GM18951 (cell line): ENCODE measurements around the gene SRPX2.

Source experiments
- POLR2A ChIP-seq: IDR thresholded peaks from 4 replicates; pipeline ENCODE4 v1.6.1; 2011; ENCODE audit warnings: mild to moderate bottlenecking; ENCODE audit not compliant: insufficient read length, insufficient read depth; ENCODE audit errors: extremely low read depth
- in situ Hi-C: fragments of 300-500 bp; cut with MboI; formaldehyde crosslinking; loops from one replicate; pipeline ENCODE4 v1.12.0; 2022; ENCODE audit warnings: low sequenced_read_pairs, mixed read lengths, inconsistent platforms; ENCODE audit not compliant: unreplicated experiment

Gene SRPX2

DNA sequence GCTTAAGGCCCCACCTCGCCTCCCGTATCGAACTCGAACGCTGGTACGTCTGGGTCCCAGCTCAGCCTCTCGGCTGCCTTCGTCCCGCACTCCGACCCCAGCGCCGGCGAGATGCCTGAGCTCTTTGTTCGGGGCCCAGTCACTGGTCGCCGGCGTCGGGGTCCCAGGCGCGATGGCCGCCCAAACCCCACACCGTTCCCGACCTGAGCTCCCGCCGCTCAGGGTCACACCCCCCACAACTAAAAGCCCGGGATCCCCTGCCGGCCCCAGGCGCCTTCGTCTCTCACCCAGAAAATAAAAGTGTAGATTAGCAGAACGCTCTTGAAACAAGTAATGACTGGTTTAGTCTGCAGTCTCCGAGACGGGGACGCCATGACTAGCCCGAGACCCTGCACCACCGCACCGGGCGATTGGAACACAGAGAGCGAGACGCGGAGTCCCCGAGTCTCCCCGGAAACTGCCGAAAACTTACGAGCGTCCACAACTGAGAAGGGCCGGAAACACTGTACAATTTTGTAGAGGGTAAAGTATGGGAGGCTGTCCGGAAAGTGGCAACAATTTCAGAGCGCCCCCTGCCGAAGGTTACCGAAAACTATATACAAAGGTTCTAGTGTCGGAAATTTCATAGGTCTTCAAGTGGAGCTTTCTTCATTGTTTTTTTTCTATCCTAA, 7.5 kb upstream of the SRPX2 start, which contains the start of gene TSPAN6:
Gene TSPAN6, minus strand, starts transcription at position 486 of the 671 bp plus-strand sequence. Its CDS starts 112 bp downstream, at position 374.
- in situ Hi-C loops = no loop called here
- TF ChIP-seq POLR2A = no peak

DNA sequence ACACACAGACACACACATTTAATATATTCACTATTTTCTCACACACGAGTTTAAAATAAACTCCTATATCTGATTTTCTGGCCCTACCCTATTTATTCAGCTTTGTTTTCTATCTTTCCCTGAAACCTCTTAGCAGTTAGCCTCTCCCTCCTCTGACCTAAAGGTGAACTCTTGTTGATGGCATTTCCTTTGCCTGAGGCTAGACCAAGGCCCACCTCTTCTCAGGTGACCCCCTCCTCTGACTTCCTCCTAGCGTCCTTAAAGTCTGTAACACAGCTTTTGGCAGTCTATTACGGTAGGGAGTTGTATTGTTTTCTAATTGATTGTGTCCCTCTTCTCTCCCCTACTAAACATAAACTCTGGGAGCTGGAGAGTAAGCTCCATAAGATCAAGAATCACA, 1.7 kb upstream of the SRPX2 start:
- TF ChIP-seq POLR2A = no peak
- in situ Hi-C loops = no loop called here

DNA sequence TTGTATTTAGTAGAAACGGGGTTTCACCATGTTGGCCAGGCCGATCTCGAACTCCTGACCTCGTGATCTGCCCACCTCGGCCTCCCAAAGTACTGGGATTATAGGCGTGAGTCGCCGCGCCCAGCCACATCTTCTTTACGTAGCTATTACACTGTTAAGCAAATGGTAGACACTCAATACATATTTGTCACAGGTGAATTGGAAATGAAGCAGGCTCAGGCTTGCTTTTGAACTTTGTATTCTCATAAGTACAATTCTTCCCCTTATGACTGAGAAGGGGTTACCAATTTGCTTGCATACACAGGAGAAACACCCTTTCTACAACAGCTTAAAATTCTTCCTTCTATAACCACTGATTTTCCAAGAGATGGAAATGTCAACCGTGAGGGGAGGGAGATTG, 787 bp upstream of the SRPX2 start:
- in situ Hi-C loops = no loop called here
- TF ChIP-seq POLR2A = no peak

DNA sequence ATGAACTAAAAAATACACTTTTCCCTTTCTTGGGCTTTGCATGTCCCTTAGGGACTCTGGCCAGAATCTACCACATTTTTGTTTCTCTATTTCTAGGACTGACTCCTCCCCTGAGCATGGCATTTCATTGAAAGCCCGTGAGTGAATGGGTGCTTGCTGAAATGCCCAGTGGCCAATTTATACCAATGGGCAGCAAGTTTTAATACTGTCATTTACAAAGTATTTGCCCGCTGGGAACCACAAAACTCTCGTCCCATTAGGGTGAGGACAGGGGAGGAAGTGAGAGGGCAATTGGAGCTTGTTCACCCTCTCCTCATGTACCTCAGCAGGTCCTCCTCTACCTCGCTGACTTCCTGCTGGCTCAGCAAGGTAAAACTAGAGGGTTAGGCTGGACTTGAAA, 1.1 kb downstream of the SRPX2 start:
- in situ Hi-C loops = no loop called here
- TF ChIP-seq POLR2A = no peak

DNA sequence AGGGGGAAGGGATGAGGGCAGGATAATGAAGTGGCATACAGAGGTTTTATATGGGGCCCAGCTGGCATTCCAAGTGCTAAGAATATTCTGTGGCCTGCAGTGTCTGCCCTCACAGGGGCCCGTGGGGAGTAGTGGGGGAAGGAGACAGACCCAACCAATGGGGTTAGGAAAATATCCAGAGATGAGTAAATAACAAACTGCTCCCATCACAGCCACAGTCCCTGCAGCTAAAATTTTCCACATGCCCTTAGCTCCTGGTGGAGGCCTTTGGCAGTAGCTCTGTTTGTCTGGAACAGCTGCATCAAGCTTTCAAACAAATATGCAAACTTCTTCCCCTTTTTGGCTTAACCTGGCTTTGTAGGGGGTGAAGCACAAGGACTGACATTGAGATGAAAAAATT, 3.1 kb downstream of the SRPX2 start:
- TF ChIP-seq POLR2A = no peak
- in situ Hi-C loops = no loop called here

DNA sequence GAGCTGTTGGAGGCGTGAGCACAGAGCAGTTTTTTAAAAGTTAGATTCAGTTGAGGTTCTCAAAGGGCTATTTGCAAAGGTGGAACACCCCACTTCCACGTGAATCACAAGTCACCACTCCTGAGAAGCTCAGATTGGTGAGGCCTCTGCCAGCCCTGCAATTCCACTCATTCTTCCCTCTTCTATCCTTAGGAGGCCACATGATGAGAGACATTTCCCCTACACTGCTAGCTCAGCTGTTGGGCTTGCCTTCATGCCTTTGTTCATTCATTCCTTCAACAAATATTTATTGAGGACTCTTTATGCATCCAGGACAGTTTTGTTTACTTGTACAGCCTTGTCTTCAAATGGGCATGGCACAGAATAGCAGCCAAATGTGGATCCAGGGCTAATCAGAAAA, 3.7 kb downstream of the SRPX2 start:
- no peak for TF ChIP-seq POLR2A
- in situ Hi-C loops = no loop called here

DNA sequence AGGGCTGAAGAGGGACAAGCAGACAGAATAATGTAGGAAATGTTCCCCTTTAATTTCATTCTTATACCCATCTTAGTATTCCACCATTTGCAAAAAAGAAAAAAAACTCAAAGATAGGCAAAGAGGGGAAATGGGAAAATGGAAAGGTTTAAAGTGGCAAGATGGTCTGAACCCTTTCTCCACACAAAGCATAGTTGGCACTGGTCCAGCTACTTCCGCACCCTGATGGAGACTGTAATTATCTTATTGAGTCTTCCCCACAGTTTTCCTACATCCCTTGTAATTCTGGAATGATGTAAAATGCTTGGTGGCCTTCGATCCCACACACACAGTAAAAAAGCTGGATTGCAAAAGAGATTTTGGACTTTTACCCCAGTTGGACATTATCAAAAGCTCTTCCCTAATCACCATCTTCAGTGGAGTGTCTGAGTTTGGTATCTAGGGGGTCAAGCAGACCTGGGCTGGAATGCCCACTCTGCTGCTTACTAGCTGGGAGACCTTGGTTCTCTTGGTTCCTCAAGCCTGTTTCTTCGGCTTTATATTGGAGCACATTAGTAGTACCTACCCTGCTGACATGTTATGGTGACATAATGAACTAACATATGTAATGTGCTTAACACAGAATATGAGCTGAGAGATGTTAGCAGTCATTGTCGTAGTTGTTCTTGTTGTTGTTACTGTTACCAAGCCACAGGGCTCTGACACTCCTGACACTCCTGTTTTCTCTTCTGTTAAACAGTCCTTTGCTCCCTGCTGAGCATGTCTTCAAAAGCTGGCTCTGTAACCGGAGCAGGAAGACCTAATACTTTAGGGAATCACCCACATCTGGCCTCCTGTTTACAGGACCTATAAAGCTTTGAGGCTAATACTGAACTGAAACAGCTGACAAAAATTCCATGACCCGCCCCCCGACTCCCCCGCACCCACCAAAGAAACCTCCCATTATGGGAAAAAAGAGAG, 4.7 kb downstream of the SRPX2 start:
- no peak for TF ChIP-seq POLR2A
- in situ Hi-C loops = no loop called here

DNA sequence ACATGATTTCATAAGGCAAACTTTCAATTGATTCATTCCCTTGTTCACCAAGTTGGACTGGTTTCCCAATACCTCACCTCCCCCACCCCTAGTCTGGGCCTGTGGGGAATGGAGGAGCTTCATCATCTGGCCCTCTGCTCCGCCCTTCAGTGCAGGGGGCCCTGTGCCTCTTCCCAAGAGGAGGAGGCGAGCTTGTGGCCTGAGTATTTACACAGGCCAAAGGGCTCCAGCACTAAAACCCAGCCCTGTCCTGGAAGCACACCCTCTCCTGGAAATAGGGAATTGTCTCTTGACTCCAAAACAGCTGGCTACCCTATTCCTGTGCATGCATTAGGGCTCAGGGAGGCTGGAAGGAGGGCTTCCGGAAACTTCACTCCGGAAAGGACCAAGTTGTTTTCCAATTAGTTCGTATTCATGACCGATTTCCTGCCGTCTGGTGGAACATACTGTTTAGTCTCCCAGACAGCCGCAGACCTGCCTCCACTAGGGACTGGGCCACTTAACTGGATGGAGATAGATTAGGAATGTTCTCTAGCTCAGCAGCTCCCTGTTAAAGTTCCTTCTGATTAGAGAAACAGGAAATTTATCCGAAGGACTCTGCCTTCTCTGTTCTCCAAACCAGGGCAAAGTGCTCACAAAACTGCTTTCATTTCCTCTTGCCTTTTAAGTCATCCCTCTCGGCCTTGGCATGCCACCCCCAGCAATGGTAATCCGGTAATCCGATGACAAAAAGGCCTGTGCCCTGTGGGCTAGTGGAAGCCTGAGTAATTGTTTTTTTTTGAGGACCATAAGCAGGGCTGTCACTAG, 5.8 kb downstream of the SRPX2 start:
- in situ Hi-C loops = no loop called here

DNA sequence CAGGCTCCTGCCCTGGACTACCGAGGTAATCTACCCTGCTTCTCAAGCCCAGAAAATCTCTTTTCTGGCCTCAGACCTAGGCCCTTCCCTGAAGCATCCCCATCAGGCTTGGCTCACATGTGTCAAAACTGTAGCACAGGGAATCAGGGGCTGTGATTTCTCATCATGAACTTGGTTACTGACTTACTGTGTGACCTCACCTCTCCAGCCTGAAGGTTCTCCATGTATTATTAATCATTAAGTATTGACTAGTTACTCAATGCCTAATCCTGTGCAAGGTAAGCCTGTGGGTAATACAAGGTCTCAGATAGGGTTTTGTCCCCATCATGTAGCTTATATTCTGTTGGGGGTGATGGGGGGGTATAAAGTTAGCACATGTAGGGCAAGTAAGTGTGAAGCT, 6.8 kb downstream of the SRPX2 start:
- in situ Hi-C loops = no loop called here
- no peak for TF ChIP-seq POLR2A

More for the DNA sequence above, 5.8 kb downstream of the SRPX2 start:
- no peak for TF ChIP-seq POLR2A

DNA sequence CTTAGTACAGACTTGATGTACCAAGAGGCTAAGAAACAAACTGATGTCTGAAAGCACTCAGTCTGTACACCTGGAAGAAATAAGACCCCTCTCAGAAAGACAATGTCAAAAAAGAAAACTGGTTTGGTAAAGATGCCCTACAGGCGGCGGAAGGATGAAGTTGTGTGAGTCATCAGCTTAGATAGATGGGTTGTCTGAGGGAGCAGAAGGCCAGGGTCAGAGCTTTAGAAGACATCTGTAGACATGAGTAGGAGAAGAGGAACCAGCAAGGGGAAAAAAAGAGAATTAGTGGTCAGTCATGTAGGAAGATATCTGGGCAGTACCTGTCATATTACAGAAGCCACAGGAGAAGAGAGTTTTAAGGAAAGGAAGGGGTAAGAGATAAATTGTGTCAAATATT, 8.3 kb downstream of the SRPX2 start:
- in situ Hi-C loops = no loop called here
- no peak for TF ChIP-seq POLR2A

DNA sequence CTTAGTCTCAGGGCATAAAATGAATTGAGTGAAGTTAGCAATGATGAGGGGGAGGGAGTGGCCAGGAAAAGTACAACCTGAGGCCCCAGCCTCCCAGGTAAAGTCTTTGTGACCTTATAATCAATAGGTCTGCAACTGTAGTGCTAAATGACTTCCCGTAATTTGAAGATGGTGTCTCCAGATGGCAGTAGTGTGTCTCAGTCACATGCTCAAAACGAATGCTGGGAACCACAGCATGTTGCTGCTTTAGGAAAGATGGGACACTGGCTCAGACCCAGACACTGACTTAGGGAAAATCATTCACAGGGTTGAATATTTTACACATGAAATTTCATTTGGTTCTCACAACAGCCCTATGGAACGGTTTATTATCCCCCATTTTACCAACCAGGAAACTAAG, 10.3 kb downstream of the SRPX2 start:
- TF ChIP-seq POLR2A = no peak
- in situ Hi-C loops = no loop called here

DNA sequence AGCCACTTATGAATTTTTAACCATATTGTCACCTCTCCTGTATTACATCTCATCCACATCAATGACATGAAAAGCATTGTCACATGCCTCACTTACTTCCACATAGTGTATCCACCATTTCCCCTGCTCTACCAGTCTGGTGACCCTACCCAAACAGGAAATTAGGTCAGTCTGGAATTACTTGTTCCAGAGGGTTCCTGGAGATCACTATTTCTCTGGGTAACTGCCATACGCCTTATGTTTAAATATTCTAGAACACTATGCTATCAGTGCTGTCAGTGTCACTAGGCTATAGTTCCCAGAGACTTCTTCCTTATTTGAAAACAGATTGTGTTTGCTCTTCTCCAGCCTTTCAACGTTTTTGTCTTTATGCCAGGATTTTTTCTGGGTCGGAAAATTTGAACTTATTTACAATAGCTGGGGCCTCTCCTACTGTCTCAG, 15.0 kb downstream of the SRPX2 start:
- in situ Hi-C loops = no loop called here
- no peak for TF ChIP-seq POLR2A

DNA sequence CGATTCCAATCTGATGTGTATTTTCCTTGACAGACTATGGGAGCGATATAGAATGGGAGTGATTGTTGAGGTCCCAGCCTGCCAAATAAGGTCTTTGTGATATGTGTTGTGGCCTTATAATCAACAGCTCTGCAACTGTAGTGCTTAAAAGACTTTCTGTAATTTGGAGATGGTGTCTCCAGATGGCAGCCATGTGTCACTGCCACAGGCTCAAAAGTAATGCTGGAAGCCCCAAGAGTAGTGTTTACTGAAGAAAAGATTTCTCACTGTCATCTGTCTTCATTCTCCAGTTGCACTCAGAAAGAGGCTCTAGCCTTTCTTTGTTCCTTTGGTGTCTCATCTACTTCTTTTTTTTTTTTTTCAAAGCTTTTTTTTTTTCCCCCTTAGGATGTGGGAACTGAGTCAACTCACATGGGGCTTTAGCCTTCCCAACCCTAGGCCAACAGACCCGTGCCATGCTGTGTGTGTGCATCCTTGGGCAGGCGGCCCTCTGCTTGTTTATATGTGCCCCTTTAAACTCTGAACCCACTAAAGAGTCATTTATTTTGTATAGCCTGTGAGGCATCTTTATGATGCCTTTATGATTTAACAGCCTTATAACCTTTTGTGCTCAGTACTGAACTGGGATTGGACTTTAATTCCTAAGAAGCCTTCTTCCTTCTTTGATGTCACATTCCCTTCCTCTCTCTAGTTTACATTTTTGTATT, 15.6 kb downstream of the SRPX2 start:
- no peak for TF ChIP-seq POLR2A
- in situ Hi-C loops = no loop called here

DNA sequence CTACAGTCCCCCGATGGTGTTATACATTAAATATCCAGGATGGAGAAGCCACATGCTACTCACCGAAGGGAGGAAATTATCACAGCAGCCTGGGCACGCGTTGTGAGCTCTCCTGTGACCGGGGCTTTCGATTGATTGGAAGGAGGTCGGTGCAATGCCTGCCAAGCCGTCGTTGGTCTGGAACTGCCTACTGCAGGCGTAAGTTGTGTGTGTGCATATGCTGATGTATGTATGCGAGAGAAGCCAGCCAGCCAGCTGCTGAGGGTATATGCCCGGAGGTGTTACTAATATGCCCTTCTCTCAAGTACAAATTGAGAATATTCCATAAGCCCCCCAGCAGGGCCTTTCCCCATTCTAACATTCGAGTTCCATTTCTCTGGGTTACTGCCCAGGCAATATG, 18.2 kb downstream of the SRPX2 start:
- TF ChIP-seq POLR2A = no peak
- in situ Hi-C loops = no loop called here
